ENCODE data around the gene DENND1A. TPM values are rescaled to one million over a fixed set of nuclear protein-coding genes. Genes with fewer than 3 reads are reported as not detected.

The DENND1A gene
- total and polyA plus RNA-seq, 2 of the 13 experiments (the other 11 are each of a cell fraction or from before 2014, with no cell fraction given): 14.8 to 30.1 TPM

GRCh38 chr9:123735376-123735775 lies 194.6 kb downstream of the DENND1A start (continued):
- TF ChIP-seq, protein P1, sequence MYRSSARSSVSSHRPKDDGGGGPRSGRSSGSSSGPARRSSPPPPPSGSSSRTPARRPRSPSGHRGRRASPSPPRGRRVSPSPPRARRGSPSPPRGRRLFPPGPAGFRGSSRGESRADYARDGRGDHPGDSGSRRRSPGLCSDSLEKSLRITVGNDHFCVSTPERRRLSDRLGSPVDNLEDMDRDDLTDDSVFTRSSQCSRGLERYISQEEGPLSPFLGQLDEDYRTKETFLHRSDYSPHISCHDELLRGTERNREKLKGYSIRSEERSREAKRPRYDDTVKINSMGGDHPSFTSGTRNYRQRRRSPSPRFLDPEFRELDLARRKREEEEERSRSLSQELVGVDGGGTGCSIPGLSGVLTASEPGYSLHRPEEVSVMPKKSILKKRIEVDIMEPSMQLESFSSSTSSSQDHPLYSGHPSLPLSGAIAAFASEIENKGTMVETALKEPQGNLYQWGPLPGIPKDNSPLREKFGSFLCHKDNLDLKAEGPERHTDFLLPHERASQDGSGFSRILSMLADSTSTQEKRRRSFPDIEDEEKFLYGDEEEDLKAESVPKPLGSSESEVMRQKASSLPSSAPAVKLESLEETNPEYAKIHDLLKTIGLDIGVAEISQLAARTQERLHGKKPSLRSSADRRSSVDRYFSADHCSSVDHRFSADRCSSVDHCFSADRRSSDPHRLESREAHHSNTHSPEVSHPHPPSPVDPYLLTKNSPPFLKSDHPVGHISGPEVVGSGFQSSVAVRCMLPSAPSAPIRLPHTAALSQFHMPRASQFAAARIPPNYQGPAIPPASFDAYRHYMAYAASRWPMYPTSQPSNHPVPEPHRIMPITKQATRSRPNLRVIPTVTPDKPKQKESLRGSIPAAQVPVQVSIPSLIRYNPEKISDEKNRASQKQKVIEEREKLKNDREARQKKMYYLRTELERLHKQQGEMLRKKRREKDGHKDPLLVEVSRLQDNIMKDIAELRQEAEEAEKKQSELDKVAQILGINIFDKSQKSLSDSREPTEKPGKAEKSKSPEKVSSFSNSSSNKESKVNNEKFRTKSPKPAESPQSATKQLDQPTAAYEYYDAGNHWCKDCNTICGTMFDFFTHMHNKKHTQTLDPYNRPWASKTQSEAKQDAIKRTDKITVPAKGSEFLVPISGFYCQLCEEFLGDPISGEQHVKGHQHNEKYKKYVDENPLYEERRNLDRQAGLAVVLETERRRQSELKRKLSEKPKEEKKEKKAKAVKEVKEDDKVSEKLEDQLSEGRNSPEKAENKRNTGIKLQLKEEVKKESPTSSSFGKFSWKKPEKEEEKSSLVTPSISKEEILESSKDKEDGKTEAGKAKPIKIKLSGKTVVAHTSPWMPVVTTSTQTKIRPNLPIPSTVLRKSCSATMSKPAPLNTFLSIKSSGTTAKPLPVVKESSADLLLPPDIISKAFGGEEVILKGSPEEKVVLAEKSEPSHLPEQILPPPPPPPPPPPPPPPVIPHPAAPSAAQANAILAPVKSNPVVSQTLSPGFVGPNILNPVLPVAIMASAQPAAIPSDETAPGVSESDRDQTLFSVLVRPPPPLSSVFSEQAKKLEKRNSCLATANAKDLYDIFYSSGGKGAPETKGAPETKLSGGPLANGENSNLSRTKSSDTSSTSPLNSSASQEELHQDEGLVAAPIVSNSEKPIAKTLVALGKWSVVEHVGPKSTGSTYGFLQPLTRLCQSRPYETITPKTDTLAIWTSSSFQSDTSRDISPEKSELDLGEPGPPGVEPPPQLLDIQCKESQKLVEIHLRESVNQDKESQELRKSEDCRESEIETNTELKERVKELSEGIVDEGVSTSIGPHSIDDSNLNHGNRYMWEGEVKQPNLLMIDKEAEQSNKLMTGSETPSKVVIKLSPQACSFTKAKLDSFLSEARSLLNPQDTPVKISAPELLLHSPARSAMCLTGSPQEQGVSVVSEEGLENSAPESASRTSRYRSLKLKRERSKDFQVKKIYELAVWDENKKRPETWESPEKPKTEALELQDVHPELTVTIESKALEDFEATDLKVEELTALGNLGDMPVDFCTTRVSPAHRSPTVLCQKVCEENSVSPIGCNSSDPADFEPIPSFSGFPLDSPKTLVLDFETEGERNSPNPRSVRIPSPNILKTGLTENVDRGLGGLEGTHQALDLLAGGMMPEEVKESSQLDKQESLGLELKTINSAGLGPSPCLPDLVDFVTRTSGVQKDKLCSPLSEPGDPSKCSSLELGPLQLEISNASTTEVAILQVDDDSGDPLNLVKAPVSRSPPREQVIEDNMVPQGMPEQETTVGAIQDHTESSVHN (CRISPR knock-in tag; IDR thresholded peaks at IDR 0.05): no peak
- no peak for TF ChIP-seq ZNF232 (CRISPR knock-in tag; IDR thresholded peaks at IDR 0.05; ENCODE audit: borderline replicate concordance)
- no peak for TF ChIP-seq TBP (CRISPR knock-in tag; IDR thresholded peaks at IDR 0.05)
- no peak for TF ChIP-seq HOXD1 (CRISPR knock-in tag; IDR thresholded peaks at IDR 0.05)
- TF ChIP-seq, protein P2, sequence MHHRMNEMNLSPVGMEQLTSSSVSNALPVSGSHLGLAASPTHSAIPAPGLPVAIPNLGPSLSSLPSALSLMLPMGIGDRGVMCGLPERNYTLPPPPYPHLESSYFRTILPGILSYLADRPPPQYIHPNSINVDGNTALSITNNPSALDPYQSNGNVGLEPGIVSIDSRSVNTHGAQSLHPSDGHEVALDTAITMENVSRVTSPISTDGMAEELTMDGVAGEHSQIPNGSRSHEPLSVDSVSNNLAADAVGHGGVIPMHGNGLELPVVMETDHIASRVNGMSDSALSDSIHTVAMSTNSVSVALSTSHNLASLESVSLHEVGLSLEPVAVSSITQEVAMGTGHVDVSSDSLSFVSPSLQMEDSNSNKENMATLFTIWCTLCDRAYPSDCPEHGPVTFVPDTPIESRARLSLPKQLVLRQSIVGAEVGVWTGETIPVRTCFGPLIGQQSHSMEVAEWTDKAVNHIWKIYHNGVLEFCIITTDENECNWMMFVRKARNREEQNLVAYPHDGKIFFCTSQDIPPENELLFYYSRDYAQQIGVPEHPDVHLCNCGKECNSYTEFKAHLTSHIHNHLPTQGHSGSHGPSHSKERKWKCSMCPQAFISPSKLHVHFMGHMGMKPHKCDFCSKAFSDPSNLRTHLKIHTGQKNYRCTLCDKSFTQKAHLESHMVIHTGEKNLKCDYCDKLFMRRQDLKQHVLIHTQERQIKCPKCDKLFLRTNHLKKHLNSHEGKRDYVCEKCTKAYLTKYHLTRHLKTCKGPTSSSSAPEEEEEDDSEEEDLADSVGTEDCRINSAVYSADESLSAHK (CRISPR knock-in tag; IDR thresholded peaks at IDR 0.05; ENCODE audit: borderline replicate concordance): no peak
